Stimulated activated CD4-positive, alpha-beta T cell treated with anti-CD3 and anti-CD28 coated beads, Interleukin-4, amount 100 ng/mL, for 48 hours (primary cell): Measurements from ENCODE around the gene PDCL3.

Experiments used
- DNase-seq, 2 donors: peaks; one replicate each; pipeline ENCODE4 v3.0.0-alpha.2; 2020; ENCODE audit warnings: low read depth in 2 of 2

The PDCL3 gene

GRCh38 chr2:100560216-100560830, 2.5 kb upstream of the PDCL3 start:
- DNase-seq: no peak

- DNase-seq: no peak
Observed at GRCh38 chr2:100561191-100561590, 1.6 kb upstream of the PDCL3 start.

GRCh38 chr2:100563407-100564247, 834 bp downstream of the PDCL3 start:
- DNase-seq: no peak

GRCh38 chr2:100568989-100569388, 6.2 kb downstream of the PDCL3 start:
- no peak for DNase-seq

DNA sequence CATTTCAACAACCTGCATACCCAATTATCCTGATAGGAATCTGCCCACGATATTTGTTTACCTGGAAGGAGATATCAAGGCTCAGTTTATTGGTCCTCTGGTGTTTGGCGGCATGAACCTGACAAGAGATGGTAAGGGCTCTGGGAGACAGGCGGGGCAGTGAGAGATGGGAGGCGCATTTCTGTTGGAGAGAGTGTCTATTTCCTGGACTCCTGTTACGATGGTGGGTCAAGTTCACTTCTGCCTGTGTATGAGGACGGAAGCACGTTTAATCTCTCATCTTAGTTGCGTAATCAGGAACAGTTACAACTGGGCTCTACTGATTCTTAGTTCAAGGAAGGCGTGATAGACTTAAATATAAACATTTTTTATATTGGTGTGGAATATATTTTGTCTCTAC, 8.9 kb downstream of the PDCL3 start:
- no peak for DNase-seq

GRCh38 chr2:100577777-100578176, 15.0 kb downstream of the PDCL3 start:
- DNase-seq: no peak

DNA sequence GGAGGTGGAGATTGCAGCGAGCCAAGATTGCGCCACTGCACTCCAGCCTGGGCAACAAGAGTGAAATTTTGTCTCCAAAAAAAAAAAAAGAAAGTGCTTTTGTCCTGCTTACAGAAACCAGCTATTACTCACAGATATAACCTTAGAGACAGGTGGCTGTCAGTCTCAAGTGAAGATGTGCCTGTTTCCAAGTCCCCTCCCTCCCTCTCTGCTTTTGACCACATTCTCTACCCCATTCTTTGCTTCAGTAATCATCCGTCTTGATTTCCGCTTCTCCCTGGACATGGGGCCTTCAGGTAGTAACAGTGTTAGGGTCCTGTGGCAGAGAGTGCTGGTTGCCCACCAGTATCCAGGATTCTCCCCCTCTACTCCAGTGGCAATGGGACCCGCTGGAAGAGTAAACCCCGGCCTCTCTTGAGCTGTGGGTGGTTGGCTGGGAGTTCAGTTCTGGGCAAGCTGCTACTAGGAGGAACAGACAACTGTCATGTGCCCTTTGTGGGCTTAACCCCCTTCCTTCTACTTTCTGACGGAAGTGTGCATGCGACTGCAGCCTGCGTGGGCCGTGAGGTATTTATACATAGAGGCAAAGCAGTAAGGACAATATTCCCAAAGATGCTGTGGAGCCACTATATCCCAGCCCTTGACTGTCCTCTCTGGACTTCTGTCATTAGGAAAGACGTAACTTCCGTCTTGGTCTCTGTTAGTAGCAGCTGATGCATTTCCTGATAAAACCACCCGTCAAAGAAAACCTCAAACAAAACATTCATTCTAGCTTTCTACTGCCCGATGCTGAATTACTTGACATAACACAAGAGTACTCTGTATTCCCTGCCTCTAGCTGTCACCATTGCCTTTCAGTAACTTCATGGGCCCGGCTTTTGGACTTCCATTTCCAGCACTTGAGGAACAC, 17.8 kb downstream of the PDCL3 start:
- peak in 1 of 2 donors; percentile 9 for DNase-seq

DNA sequence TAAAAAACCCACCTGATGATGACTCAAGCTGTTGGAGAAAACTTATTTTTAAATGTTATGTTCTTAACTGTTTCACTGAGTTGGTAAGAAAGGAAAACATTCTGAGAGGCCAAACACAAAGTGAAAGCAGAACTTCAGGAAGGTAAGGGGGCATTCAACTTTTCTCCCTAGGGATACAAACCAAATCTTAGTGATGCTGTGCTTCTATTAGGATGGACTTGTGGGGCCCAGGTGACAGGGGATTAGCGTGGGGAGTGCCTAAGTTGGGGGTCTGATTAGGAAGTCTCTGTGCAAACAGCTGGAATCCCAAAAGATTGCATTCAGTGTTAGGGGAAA, 18.5 kb downstream of the PDCL3 start:
- no peak for DNase-seq

- no peak for DNase-seq
Observed at GRCh38 chr2:100584816-100585215, 22.0 kb downstream of the PDCL3 start.

DNA sequence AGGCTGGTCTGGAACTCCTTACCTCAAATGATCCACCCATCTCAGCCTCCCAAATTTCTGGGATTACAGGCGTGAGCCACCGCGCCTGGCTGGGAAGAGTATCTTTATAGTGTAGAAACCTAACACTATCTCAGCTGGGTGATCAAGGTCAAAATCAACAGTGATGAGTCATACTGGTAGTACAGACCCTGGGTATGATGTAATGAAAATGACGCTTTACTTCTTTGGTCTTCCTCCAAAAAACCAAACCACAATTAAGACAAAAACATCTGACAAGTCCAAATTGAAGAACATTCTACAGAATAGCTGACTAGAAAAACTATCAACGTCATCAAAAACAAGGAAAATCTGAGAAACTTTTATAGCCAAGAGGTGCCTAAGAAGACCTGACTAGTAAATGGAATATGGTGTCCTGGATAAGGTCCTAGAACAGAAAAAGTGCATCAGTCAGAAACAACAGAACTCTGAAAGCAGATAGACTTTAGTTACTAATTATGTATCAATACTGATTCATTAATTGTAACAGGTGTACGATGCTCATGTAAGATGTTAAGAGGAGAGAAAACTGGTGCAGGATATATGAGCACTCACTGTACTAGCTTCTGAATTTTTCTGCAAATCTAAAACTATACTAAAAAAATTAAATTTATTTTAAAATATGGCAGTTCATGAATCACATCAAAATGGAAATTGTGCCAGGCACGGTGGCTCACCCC, 25.4 kb downstream of the PDCL3 start:
- no peak for DNase-seq

GRCh38 chr2:100589527-100589926, 26.7 kb downstream of the PDCL3 start:
- no peak for DNase-seq

DNA sequence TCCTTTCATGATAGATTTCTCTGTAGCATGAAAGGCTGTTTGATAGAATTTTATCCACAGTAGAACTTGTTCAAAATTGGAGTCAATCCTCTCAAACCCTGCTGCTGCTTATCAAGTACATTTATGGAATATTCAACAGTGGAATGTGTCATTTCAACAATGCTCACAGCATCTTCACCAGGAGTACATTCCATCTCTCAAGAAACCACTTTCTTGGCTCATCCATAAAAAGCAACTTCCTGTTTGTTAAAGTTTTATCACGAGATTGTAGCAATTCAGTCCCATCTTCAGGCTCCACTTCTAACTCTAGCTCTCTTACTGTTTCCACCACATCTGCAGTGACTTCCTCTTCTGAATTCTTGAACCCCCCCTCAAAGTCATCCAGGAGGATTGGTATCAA, 29.4 kb downstream of the PDCL3 start:
- DNase-seq: no peak

GRCh38 chr2:100596465-100596864, 33.7 kb downstream of the PDCL3 start:
- DNase-seq: no peak

- no peak for DNase-seq
Observed at GRCh38 chr2:100599566-100599965, 36.8 kb downstream of the PDCL3 start.

GRCh38 chr2:100601661-100602060, 38.9 kb downstream of the PDCL3 start:
- DNase-seq: no peak

DNA sequence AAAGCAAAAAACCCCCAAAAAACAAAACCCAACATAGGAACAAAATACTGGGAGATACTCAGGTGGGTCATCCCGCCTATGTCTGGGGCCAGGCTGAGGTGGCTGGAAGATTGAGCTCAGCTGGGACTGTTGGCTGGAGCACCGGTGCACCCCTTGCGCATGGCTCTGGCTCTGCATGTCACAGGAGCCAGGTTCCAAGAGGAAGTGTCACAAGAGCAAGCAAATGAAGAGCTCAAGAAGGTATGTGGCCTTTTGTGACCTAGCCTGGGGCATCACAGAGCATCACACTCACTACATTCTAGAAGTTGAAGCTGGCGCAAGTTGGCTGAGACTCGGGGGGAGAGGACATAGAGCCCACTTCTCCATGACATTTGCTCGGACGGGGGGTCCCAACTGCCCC, 40.6 kb downstream of the PDCL3 start:
- no peak for DNase-seq

GRCh38 chr2:100603948-100604633, 41.3 kb downstream of the PDCL3 start:
- DNase-seq: no peak

- no peak for DNase-seq
Observed at GRCh38 chr2:100606332-100606725, 43.5 kb downstream of the PDCL3 start.

- DNase-seq: no peak
Observed at GRCh38 chr2:100606726-100607343, 44.0 kb downstream of the PDCL3 start.

GRCh38 chr2:100610381-100610831, 47.6 kb downstream of the PDCL3 start:
- peak; percentile 62 to 67 for DNase-seq
